ENCODE results near the gene TAS2R5.
"Not testable (repeated sequence)": the region's sequence is repeated elsewhere in the genome, so short reads cannot be mapped to it uniquely, and the experiment has no call there.

The TAS2R5 gene, protein sequence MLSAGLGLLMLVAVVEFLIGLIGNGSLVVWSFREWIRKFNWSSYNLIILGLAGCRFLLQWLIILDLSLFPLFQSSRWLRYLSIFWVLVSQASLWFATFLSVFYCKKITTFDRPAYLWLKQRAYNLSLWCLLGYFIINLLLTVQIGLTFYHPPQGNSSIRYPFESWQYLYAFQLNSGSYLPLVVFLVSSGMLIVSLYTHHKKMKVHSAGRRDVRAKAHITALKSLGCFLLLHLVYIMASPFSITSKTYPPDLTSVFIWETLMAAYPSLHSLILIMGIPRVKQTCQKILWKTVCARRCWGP

DNA sequence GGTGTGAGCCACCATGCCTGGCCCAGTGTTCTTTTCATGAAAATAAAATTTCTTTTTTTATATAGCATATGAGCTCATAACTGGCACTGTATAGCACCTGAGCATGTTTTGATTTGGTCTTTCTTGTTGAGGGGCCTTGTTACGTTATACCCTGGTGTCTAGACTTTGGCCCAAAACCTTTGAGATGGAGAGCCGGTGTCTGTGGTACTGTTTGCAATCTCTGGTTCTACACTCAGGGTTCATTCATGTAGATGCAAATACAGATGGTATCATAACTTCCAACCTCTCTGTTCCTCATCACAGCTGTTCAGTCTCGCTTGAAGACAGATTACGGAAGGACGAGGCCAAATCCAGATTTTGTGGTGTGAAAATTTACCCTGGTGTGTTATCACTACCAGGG lies at the start of gene TAS2R5:
Gene TAS2R5, plus strand, starts transcription at position 301 of the 400 bp plus-strand sequence. CDS start 145 bp downstream, outside the sequence.
- DNase-seq, result no peak

DNA sequence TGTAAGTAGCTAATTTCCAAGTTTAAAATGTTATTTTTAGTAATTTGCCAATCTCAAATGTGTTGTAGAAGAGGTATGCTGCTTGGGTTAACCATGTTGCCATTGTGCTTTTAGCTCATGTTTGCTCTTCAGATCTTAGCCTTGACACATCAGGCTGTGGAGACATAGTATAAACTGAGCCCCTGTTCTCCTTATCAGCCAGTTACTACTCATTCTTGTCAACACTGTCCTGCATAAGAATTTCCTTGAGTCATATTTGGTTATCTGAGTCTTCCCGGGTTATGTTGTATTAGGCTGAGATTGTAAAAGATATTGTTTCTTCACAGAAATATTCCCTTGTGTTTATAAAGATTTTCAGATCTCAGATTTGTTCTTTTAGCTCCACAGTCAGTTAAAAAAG lies 47.8 kb upstream of the TAS2R5 start:
- no peak for DNase-seq

DNA sequence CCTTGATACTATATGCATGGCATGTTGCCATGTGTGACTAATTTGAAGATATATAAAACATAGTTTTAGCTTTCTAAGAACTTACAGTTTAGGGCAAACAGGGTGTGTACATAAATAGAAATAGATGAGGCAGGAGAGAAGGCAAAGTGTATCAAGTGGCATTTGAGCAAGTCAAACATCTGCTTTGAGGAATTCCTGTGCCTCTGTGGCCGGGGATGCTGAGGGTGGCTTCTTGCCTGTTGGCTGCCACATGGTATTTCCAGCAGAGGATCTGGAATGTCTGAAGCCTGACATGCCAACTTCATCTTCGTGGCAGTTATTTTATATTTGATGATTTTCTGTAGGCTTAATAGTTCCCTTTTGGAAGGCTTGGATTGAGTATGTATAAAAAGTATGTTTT lies 45.9 kb upstream of the TAS2R5 start:
- no peak for DNase-seq

DNA sequence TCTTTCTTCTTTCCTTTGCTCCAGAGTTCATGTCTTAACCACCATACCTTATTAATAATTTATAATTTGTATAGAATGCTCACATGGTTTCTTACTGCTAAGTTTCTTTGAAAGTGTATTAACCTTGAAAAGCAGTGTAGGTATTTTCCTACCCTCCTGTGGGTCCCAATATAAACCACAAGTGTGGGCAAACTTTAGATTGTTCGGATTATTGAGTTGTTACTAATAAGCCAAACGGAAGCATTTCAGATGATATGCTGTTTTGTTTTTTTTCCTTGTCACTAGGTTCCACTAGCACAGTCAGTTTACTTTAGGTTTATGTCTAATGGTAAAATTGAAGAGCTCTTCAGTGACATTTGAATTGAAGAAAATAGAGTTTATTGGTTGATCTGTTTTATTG lies 41.6 kb upstream of the TAS2R5 start:
- DNase-seq, result no peak

DNA sequence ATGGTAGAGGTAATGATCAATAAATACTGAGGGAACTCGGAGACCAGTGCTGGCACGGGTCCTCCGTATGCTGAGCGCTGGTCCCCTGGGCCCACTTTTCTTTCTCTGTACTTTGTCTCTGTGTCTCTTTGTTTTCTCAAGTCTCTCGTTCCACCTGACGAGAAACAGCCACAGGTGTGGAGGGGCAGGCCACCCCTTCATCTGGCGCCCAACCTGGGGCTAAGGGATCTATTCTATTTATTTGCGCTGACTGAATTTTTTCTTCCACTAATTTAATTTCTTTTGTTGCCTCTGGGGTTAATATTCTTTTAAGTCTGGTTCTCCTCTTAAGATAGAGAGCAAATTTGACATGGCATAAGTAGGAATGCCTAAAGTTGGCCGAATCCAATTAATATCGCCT lies 38.1 kb upstream of the TAS2R5 start:
- DNase-seq, result not testable (repeated sequence)

DNA sequence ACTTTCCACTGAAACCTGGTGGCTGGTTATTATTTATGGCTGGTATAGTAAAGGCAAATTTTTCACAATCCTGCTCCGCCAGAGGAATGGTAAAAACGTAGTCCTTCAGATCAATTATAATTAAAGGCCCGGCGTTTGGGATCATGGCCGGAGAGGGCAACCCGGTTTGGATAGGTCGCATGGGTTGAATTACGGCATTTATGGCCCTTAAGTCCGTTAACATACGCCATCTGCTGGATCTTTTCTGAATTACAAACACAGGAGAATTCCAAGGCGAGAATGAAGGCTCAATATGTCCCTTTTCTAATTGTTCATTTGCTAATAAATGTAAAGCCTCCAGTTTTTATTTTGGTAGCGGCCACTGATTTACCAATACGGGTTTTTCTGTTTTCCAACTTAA lies 37.4 kb upstream of the TAS2R5 start:
- DNase-seq, result no peak

DNA sequence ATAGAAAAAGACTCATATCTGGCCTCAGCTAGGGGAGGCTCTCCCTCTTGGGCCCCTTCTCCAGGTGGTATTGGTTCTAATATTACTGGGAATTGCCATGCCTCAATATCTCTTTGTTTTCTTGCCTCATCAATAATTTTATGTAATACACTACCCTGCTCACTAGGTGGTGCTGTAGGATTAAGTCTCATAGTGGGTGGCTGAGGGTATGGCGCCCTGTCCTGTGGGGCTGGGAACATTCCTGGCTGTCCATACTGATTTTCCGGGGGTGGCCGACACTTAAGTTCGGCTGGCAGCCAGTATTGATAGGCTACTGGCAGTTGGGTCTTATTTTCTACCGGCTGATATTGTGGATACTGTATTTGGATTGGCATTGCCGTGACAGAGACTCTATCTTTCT lies 35.1 kb upstream of the TAS2R5 start:
- no peak for DNase-seq

DNA sequence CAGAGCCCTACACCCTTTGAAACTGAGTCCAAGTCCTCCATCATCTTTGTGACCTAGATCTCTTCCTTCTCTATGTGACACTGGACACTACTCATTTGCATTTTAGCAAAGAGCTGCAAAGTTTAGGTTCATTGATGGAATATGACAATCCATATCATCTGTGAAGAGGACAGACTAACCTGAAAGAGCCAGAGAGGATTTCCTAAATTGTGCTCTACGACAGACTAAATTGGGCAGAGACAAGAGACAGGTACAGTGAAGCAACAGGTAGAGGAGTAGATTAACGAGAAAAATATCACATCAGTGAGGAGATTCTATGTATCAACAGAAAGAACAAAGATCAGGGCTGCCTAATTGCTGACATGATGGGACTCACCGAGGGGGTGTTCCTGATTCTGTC lies 26.2 kb upstream of the TAS2R5 start, which contains the start of gene TAS2R3:
Gene TAS2R3, plus strand, starts transcription at position 301 of the 400 bp plus-strand sequence. Its CDS starts 62 bp downstream, at position 363.
- DNase-seq, result no peak

DNA sequence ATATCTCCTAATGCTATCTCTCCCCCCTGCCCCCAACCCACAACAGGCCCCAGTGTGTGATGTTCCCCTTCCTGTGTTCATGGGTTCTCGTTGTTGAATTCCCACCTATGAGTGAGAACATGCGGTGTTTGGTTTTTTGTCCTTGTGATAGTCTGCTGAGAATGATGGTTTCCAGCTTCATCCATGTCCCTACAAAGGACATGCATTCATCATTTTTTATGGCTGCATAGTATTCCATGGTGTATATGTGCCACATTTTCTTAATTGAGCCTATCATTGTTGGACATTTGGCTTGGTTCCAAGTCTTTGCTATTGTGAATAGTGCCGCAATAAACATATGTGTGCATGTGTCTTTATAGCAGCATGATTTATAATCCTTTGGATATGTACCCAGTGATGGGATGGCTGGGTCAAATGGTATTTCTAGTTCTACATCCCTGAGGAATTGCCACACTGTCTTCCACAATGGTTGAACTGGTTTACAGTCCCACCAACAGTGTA lies 19.9 kb upstream of the TAS2R5 start:
- not testable (repeated sequence) for DNase-seq

DNA sequence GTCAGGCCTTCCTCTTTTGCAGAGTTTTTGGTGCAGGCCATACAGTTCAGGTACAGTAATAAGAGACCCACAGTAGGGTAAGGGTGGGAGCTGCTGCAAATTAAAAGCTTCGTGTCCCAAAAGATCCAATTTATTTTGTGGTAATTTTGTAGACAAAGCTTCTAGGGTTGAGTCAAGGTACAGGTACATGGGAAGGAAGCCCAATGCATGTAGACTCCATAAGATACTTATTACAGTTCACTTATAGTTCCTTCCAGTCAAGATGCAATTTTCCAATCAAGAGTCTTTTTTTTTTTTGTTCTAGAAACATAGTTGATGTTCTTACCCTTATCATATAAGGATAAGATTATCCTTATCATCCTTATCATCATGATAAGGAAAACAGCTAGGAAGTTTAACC lies 13.6 kb upstream of the TAS2R5 start, which contains the start of gene TAS2R4:
Gene TAS2R4, plus strand, starts transcription at position 301 of the 400 bp plus-strand sequence. CDS start 1,815 bp downstream, outside the sequence.
- no peak for DNase-seq

DNA sequence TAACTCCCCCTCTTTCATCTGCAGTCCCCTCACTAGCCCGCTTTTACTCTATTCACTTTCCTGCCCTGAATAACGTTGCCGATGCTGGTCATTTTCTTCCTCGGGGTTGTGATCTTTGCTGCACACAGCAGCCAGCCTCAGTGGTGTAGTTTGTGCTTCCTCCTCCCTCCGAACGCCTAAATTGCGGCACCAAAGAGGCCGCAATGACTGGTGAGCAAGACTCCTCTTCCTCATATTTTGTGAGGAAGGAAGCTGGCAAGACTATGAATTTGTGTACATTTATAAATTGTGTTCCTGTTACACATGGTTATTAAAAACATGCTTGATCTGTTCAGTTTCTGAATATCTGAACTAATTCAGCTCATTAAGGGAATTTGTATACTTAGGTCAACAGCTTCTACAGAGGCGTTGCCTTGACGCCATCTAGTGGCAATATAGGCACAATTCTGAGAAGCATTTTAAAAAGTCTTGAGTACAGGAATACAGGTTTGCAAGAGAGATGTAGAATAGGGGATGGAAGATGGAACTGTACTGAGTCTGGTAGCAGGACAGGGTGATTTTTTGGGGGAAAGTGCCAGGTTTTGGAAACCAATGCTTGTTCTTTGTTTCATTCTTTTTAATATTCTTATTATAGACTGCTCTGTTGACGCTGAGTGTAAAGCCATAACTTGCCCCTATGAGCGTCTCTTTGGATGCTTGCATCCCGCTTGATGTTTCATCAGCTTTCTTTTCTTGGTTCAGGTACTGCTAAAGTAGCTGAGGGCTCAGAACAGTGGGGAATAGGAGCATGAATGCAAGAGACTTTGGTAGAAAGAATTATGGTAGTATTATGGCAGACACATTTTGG lies 4.1 kb upstream of the TAS2R5 start:
- peak; percentile 50 for DNase-seq

DNA sequence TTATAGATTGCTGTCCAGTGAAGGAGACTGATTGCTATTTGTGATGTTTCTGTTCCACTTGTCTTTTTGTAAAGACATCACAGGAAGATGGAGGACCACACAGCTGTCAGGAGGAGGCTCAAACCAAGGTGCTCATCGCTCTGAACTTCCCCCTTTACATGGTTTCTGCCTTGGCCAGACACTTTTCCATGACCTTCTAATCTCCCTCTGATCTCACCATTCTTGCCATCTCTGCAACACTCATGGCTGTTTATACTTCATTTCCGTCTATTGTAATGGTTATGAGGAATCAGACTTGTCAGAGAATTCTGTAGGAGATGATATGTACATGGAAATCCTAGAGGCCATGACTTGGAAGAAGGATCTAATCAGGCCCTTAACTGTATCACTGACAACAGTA lies 1.7 kb upstream of the TAS2R5 start:
- DNase-seq, result no peak

DNA sequence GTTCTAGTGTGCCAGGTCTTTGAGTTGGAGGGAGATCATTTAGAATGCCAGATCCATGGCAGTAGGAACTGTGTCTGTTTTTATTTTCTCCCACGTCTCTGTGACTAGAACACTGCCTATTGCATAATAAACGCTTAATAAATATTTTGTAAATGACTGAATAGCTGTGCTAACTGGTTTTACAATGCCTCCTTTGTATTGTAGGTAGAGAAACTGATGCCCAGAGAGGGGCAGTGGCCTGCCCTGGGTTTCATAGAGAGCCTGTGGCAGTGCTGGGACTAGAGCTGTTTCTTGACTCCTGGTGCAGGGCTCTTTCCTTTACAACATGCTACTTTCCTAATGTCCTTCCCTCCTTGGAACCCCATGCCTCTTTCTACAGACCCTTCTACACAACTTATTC lies 2.5 kb downstream of the TAS2R5 start:
- DNase-seq, result no peak

DNA sequence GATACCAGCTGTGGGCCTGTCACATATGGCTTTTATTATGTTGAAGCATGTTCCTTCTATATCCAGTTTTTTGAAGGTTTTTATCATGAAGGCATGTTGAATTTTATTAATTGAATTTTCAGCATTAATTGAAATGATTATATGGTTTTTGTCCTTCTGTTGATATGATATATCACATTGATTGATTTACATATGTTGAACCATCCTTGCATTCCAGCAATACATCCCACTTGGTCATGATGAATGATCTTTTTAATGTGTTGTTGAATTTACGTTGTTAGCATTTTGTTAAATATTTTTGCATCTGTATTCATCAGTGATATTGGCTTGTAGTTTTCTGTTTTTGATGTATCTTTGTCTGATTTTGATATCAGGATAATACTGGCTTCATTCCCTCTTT lies 30.1 kb downstream of the TAS2R5 start:
- DNase-seq, result no peak

DNA sequence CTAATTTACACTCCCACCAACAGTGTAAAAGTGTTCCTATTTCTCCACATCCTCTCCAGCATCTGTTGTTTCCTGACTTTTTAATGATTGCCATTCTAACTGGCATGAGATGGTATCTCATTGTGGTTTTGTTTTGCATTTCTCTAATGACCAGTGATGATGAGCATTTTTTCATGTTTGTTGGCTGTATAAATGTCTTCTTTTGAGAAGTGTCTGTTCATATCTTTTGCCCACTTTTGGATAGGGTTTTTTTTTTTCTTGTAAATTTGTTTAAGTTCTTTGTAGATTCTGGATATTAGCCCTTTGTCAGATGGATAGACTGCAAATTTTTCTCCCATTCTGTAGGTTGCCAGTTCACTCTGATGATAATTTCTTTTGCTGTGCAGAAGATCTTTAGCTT lies 32.4 kb downstream of the TAS2R5 start:
- DNase-seq, result not testable (repeated sequence)

DNA sequence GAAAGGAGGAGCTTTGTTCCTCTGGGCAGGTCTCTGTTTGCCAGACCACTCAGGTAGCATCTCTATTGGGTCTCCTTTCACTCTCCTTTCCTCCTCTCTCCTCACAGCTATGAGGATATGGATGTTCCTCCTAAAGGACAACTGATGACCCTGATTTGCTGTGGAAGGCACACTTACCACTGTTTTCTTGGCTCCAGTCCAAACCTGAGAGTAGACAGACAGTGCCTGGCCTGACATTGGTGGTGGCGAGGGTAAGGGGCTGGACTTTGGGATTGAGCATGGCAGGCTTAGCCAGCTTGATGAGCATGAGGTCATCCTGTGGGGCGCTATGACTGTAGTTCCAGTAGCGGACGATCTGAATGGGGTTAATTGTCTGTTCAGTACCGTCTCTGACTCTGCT lies 47.7 kb downstream of the TAS2R5 start:
- no peak for DNase-seq

DNA sequence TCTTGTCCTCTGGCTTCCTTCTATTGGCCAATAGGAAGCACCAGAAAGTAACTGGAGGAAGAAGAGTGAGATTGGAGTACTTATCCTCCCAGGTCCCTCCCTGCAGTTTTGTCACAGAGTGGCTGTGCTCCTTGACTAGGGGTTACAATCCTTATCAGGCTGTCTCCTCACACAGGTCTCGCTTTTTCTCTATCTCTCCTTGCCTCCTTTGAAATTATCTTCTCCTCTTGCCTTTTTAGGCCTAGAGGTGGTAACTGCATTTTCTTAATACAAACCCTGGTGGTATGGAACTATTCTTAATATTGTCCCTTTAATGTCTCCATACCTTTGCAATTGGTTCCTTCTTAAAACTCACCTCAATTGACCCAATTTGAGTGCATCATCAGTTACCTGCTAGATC lies 48.6 kb downstream of the TAS2R5 start:
- no peak for DNase-seq

DNA sequence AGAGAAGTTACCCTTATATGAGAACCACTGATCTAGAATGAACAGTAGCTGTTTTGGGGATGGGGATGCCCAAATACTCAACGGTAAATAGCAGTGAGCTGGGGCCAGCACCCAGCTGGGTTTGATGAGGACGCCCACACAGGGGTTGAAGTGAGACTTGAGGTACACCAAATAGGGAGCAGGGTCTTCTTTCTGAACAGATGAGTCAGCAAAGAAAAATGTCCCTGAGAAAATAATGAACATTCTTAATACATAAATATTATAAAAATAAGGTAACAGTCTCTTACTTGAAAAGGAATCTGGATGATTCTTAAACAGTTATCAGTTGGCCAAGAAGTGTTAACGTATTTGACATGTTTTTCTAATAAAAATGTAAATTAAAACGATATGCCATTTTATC lies 49.2 kb downstream of the TAS2R5 start:
- DNase-seq, result no peak

DNA sequence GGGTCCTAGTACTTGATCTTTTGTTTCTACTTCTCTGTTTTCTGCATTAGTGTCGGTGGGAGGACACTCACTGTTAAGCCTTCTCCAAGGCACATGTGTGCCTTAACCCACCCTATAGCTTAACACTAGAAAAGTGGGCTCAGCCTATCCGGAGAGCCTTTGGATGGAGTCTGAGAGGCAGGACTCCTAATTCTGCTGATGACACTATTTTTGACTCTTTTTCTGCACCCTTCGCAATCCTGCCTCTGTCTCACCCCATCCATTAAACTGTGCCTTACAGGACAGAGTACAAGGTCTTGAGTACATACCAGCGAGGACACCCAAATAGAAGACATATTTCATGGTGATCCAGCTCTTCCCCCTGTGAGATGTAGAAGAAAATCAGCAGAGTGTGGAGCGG lies 50.7 kb downstream of the TAS2R5 start:
- no peak for DNase-seq

Measured in NCI-H1105 treated with DMSO at 0.1 percent for 48 hours (cell line).